HG02852 (cell line): ENCODE measurements around the gene SCNN1B.
"Not testable (repeated sequence)": the region's sequence is repeated elsewhere in the genome, so short reads cannot be mapped to it uniquely, and the experiment has no call there.

ENCODE experiments used
- ATAC-seq: cut with Tn5 transposase; IDR thresholded peaks from one replicate; pipeline ENCODE4 v1.9.1; 2021; ENCODE audit warnings: mild to moderate bottlenecking, moderate library complexity; ENCODE audit not compliant: unreplicated experiment

Gene SCNN1B

GRCh38 chr16:23302045-23302956, at the start of gene SCNN1B:
SCNN1B (plus strand) TSS chr16:23302302; CDS start chr16:23348600, 46,298 bp downstream.
- no peak for ATAC-seq

- no peak for ATAC-seq
Observed at GRCh38 chr16:23252310-23252709, 49.8 kb upstream of the SCNN1B start.

GRCh38 chr16:23253650-23254049, 48.5 kb upstream of the SCNN1B start:
- ATAC-seq, result not testable (repeated sequence)

GRCh38 chr16:23254338-23254737, 47.8 kb upstream of the SCNN1B start:
- no peak for ATAC-seq

GRCh38 chr16:23255000-23255399, 47.1 kb upstream of the SCNN1B start:
- ATAC-seq, result no peak

GRCh38 chr16:23256440-23256839, 45.7 kb upstream of the SCNN1B start:
- ATAC-seq, result no peak

GRCh38 chr16:23257682-23258081, 44.4 kb upstream of the SCNN1B start:
- no peak for ATAC-seq

- no peak for ATAC-seq
Observed at GRCh38 chr16:23258919-23259237, 43.2 kb upstream of the SCNN1B start.

- ATAC-seq, result no peak
Observed at GRCh38 chr16:23267647-23268046, 34.5 kb upstream of the SCNN1B start.

GRCh38 chr16:23268561-23268960, 33.5 kb upstream of the SCNN1B start:
- ATAC-seq, result no peak

- no peak for ATAC-seq
Observed at GRCh38 chr16:23269248-23269953, 32.7 kb upstream of the SCNN1B start.

GRCh38 chr16:23270654-23271053, 31.4 kb upstream of the SCNN1B start:
- no peak for ATAC-seq

- no peak for ATAC-seq
Observed at GRCh38 chr16:23274968-23275367, 27.1 kb upstream of the SCNN1B start.

GRCh38 chr16:23276821-23277220, 25.3 kb upstream of the SCNN1B start:
- no peak for ATAC-seq

GRCh38 chr16:23278031-23278430, 24.1 kb upstream of the SCNN1B start:
- no peak for ATAC-seq

GRCh38 chr16:23279721-23280153, 22.4 kb upstream of the SCNN1B start:
- no peak for ATAC-seq

GRCh38 chr16:23280483-23280967, 21.6 kb upstream of the SCNN1B start:
- ATAC-seq, result no peak

GRCh38 chr16:23282568-23282967, 19.5 kb upstream of the SCNN1B start:
- ATAC-seq, result no peak

GRCh38 chr16:23283571-23283970, 18.5 kb upstream of the SCNN1B start:
- no peak for ATAC-seq

- ATAC-seq, result no peak
Observed at GRCh38 chr16:23284584-23284983, 17.5 kb upstream of the SCNN1B start.

- no peak for ATAC-seq
Observed at GRCh38 chr16:23286131-23286532, 16.0 kb upstream of the SCNN1B start.

- ATAC-seq, result no peak
Observed at GRCh38 chr16:23288209-23288608, 13.9 kb upstream of the SCNN1B start.
